Head of caudate nucleus (tissue), 42 donors: ENCODE measurements around the gene CD81.
"Not testable (repeated sequence)": the region's sequence is repeated elsewhere in the genome, so short reads cannot be mapped to it uniquely, and the experiment has no call there.

Experiments used
- DNase-seq, 42 donors: peaks; one replicate each; pipeline versions ENCODE4 v3.0.0 to v3.0.0-alpha.2; 2020 to 2021; ENCODE audit warnings: mixed read lengths in 7 of 42
- intact Hi-C: fragments of 100-400 bp; cut with DNase I; formaldehyde crosslinking; loops from one replicate; pipeline ENCODE4 v1.15.0; 2022

The CD81 gene, protein sequence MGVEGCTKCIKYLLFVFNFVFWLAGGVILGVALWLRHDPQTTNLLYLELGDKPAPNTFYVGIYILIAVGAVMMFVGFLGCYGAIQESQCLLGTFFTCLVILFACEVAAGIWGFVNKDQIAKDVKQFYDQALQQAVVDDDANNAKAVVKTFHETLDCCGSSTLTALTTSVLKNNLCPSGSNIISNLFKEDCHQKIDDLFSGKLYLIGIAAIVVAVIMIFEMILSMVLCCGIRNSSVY

DNA sequence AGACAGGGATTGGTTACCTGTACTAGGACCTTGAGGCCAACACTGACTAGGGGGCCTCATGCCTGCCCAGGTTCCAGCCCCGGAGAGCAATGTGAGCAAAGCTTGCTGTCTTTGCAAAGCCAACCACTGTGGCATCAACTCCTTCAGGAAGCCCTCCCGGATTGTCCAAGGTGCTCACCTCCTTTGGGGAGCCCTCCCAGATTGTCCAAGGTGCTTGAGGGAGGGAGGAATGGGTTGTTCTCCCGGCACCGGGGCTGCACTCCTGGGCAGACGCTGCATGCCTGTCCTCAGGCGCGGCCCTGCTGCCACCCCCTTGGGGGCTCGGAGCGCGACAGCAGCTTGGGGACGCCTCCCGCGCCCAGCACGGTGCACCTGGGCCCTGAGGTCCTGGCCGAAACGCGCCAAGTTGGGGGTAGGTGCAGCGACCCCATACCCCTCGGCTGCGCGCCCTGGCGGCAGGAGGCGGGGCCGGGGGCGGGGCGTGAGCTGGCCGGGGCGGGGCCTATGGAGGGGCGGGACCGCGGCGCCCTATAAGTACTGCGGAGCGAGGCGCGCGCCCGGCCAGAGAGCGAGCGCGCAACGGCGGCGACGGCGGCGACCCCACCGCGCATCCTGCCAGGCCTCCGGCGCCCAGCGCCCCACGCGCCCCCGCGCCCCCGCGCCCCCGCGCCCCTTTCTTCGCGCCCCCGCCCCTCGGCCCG is at the start of gene CD81:
Gene CD81 (plus strand): TSS at position 560 of the 701 bp plus-strand sequence. CDS start 240 bp downstream, outside the sequence.
- peak in 39 of 42 donors; percentile 61 to 90 (median 78) for DNase-seq
- intact Hi-C loops = loop anchor here (10.0 kb wide), 1 partner anchor 62 kb away; no protein-coding TSS in a partner anchor

DNA sequence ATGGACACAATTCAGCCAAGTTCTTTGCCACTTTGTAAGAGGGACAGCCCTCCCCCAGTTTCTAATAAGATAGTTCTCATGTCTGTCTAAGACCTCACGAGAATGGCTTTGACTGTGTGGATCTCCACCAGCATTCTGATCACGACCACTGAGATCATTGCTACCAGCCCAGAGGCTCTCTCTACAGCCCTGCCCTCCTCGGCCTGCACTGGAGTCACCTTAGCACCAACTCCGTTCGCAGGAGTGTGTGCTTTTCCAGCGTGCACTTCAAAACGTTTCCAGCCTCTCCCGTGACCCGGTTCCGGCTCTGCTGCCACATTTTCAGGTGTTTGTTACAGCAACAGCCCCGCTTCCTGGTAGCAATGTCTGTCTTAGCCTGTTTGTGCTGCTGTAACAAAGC is 49.1 kb upstream of the CD81 start:
- DNase-seq = peak in 13 of 42 donors; percentile 29 to 65 (median 35)
- intact Hi-C loops = no loop called here

DNA sequence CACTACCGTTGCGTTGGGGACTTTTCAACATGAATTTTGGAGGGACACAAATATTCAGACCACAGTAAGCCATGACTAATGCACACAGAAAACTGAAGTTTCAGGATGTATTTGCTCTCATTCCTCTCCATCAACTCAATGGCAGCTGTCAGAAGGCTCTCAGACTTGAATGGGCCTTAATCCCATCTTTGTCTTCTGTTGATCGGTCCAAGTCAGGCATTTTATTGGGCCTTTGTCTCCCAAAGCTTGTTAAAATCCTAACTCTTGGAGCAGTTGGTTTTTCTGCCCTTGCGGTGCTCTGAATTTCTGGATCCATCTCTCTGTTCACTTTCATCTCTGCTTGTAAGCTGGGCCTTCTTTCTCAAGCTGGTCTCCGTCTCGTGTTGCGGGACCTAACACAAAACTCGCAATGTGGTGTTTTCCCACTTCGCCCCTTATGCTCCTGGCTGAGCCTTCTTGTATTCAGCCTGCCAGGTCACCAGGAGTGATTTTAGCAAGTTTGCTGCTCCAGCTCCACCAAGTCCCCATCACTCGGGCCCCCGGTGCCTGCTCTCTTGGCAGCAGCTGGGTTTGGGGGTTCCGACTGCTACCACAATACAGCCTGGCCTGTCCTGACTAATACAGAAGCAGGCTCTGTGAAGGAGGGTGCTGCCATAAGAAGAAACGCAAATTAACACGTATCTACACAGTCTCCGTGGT is 48.3 kb upstream of the CD81 start:
- DNase-seq = peak in 1 of 42 donors; percentile 21
- intact Hi-C loops = no loop called here

- peak in 1 of 42 donors; percentile 4 for DNase-seq
- intact Hi-C loops = no loop called here
Measured at GRCh38 chr11:2329551-2329950, 47.6 kb upstream of the CD81 start.

DNA sequence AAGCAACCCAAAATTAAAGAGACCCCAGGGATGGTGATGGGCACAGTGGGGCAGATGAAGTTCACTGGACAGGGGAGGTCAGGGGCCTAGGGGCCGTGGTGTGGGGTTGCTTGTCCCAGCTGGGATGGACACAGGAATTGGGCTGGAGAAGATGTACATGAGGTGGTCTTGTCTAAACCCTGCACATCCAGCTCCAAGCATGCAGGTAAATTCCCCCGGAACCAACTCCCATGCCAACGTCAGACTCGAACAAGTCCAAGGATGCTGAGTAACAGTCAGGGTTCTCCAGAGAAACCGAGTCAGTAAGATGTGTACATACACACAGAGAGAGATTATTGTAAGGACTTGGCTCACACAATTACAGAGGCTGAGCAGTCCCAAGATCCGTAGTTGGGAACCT is 46.4 kb upstream of the CD81 start:
- intact Hi-C loops = no loop called here

DNA sequence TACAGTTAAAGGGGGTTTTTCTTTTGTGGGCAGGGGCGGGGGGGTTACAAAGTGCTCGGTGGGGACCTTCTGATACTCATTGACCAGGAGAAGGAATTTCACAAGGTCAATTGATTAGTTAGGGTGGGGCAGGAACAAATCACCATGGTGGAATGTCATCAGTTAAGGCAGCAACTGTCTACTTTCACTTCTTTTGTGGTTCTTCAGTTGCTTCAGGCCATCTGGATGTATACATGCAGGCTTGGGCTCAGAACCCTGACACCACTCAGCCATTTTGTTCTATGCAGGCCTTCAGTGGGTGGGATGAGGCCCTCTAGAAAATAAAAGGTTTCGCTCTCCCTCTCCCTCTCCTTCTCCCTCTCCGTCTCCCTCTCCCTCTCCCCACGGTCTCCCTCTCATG is 45.7 kb upstream of the CD81 start:
- no peak for DNase-seq
- intact Hi-C loops = no loop called here

More for the DNA sequence above, 46.4 kb upstream of the CD81 start:
- DNase-seq = peak in 1 of 42 donors; percentile 9

GRCh38 chr11:2332569-2332968 is 44.5 kb upstream of the CD81 start:
- intact Hi-C loops = not testable (repeated sequence)

GRCh38 chr11:2333486-2334205 is 43.5 kb upstream of the CD81 start:
- intact Hi-C loops, DNase-seq: not testable (repeated sequence)

More at GRCh38 chr11:2332569-2332968, 44.5 kb upstream of the CD81 start:
- not testable (repeated sequence) for DNase-seq

GRCh38 chr11:2335286-2335685 is 41.8 kb upstream of the CD81 start:
- DNase-seq = peak in 1 of 42 donors; percentile 16
- intact Hi-C loops = not testable (repeated sequence)

GRCh38 chr11:2338760-2339159 is 38.4 kb upstream of the CD81 start:
- DNase-seq = peak in 1 of 42 donors; percentile 7
- intact Hi-C loops = not testable (repeated sequence)

DNA sequence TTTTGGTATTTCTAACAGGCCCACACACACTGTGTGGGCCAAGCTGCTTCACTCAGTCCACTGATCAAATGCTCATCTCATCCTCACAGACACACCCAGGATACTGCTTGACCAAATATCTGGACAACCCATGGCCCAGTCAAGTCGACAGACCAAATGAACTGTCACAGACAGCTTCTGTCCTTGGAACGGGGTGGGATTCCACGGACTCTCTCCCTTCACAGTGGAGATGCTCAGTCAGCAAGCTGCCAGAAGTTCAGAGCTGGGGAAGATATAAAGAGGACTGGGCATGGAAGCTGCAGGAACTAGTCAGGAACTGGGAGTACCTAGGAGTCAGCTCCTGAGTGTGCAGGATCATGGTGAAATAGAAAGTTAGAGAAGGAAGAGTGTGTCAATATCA is 34.6 kb upstream of the CD81 start:
- DNase-seq = no peak

GRCh38 chr11:2342981-2343380 is 34.1 kb upstream of the CD81 start:
- intact Hi-C loops = no loop called here
- DNase-seq = peak in 1 of 42 donors; percentile 12

More for the DNA sequence above, 34.6 kb upstream of the CD81 start:
- intact Hi-C loops = no loop called here

DNA sequence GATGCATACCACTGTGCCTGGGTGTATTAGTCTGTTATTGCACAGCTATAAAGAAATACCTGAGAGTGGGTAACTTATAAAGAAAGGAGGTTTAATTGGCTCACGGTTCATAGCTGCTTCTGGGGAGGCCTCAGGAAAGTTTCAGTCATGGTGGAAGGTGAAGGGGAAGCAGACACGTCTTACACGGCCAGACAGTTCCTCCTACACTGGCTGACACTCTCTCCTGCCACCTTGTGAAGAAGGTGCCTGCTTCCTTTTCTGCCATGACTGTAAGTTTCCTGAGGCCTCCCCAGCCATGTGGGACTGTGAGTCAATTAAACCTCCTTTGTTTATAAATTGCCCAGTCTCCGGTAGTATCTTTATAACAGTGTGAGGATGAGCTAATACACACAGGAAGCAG is 33.6 kb upstream of the CD81 start:
- intact Hi-C loops = no loop called here
- no peak for DNase-seq

DNA sequence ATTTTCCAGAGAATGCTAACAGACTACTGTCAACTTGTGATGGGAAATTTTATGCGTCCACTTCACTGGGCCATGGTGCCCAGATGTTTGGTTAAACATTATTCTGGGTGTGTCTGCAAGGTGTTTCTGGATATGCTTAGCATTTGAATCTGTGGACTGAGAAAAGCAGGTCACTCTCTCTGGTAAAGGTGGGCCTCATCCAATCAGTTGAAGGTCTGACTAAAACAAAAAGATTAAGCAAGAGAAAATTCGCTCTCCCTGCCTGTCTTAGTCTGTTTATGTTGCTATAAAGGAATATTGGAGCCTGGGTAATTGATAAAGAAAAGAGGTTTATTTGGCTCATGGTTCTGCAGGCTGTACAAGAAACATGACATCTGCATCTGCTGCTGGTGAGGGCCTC is 32.1 kb upstream of the CD81 start:
- intact Hi-C loops = no loop called here
- DNase-seq = peak in 1 of 42 donors; percentile 3

- intact Hi-C loops = no loop called here
- DNase-seq = peak in 1 of 42 donors; percentile 2
Measured at GRCh38 chr11:2346014-2346413, 31.1 kb upstream of the CD81 start.

DNA sequence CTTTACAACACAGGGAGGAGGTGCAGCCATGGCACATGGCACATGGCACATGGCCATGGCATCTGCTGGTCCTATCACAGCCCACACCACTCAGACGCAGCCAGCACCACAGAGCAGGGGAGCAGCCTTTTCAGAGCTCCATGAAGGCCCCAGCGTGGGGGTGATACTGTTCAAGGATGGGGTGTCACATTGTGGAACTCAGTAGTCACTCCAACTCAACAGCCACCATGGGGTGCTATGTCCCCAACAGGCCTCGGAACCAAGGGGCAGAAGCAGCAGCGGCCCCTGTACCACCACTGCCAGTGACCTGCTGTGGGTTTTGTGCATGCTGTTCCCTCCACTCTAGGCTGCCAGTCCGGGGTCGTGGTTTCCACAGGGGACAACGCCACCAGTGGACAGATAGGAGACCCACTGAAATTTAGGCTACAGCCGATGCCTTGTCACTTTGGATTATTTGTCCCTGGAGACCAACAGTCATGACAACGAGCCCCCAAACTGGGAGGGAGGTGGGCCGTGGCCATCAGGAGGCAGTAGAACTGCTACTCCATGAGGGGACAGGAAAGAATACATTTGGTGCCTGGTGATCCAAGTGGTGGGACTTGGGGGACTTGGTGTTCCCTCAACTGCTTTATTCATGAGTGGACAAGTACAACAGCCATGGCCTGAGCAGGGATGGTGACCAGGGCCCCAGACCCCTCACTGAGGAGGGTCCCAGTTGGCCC is 30.4 kb upstream of the CD81 start:
- intact Hi-C loops = no loop called here
- peak in 1 of 42 donors; percentile 12 for DNase-seq

GRCh38 chr11:2347308-2347830 is 29.7 kb upstream of the CD81 start:
- intact Hi-C loops = no loop called here
- peak in 1 of 42 donors; percentile 7 for DNase-seq

- intact Hi-C loops = no loop called here
- no peak for DNase-seq
Measured at GRCh38 chr11:2348986-2349385, 28.1 kb upstream of the CD81 start.
